ENCODE measurements around the gene GYS2. TPM values are rescaled to one million over a fixed set of nuclear protein-coding genes. Genes with fewer than 3 reads are reported as not detected.

GYS2 gene
- total and polyA plus RNA-seq, 7 experiments from 2014 or later: 0.12 to 0.27 TPM; not detected in 5

DNA sequence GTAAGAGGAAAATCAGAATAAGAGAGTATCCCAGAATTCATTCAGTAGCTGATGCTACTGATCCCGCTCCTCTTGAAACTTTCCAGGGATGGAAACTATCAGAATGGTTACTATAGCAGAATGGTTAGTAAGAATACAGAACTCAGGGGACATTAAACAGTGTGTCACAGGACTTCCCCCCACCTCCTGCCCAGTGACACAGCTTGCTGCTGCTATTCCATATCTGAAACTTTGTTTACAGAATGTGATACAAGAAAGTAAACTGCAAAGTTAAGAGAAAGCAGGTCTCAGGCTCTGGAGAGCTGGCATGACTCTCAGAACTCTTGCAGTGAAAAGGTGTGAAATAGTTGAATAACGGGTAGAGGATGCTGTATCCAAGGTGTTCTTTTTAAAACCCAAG lies 75.2 kb downstream of the GYS2 start:
- POLR2A ChIA-PET: interaction anchor here (1.0 kb wide), 1 partner anchor 13 kb away, joined by 3 read pairs; no protein-coding TSS in a partner anchor
- Mint-ChIP-seq H3K9me3 (peaks cover 0 to 9% (median 2%) of the 10 kb centered on the region in 11 donors), H3K27me3 (peaks cover 18 to 61% (median 43%) of the 10 kb centered on the region in 5 donors), H3K4me3 (no peak overlapping the region), H3K36me3 (peaks cover 0 to 2% (median 0%) of the 10 kb centered on the region in 5 donors), H3K27ac (no peak overlapping the region), H3K4me1 (peaks cover 0 to 13% (median 8%) of the 10 kb centered on the region in 7 donors)
- Histone ChIP-seq H3K9me3 (ENCODE audit: control insufficient read depth in 2 of 3, low read length in 3 of 3) (no peaks in the 10 kb centered on the region), H3K27ac (ENCODE audit: low read depth, low read length) (no peak overlapping the region), H3K36me3 (ENCODE audit: control insufficient read depth in 2 of 3, insufficient read depth in 3 of 3, low read length in 3 of 3) (no peaks in the 10 kb centered on the region), H3K4me1 (ENCODE audit: control insufficient read depth in 2 of 2, insufficient read depth in 2 of 2, low read length in 2 of 2) (peaks cover 0 to 3% of the 10 kb centered on the region in 2 donors), H3K27me3 (ENCODE audit: control insufficient read depth in 2 of 2, insufficient read depth in 2 of 2, low read length in 2 of 2) (no peaks in the 10 kb centered on the region), H3K4me3 (ENCODE audit: low read length) (no peak overlapping the region)
- intact Hi-C loops (cut with micrococcal nuclease): loop anchor here in 1 of 2 donors (5.0 kb wide), 2 partner anchors 128 to 232 kb away; partner anchors contain the start of gene LDHB
- CTCF ChIA-PET: no interaction called here
- no peak for ATAC-seq
- no peak for DNase-seq

DNA sequence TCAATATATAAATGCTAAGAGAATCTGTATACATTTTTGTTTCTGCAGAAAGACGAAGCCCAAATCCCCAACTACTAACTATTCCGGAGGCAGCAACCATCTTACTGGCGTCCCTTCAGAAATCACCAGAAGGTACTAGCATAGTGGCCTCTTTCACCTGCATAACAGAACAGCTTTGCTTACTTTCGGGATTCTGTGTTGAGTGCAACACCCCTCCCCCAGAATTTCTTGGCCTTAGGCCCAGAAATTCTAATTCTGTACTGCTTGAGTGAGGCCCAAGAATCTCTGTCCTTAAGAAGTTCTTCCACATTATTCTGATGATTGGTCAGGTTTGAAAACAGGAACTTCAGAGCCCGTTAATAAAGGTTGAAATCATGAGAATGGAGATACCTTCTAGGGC lies 75.7 kb downstream of the GYS2 start:
- DNase-seq (no peak), ATAC-seq (no peak)
- H3K27ac Mint-ChIP-seq: peak overlapping the region in 1 of 9 donors; percentile 61
- no peak overlapping the region for H3K27ac ChIP-seq (ENCODE audit: low read depth, low read length)
- H3K36me3 ChIP-seq (ENCODE audit: control insufficient read depth in 2 of 3, insufficient read depth in 3 of 3, low read length in 3 of 3): no peaks in the 10 kb centered on the region
- no peaks in the 10 kb centered on the region for H3K9me3 ChIP-seq (ENCODE audit: control insufficient read depth in 2 of 3, low read length in 3 of 3)
- CTCF ChIA-PET: no interaction called here
- peaks cover 18 to 61% (median 43%) of the 10 kb centered on the region in 5 donors for H3K27me3 Mint-ChIP-seq
- peak overlapping the region in 6 of 10 donors; percentile 55 to 81 (median 72) for H3K4me3 Mint-ChIP-seq
- peaks cover 0 to 12% (median 4%) of the 10 kb centered on the region in 11 donors for H3K9me3 Mint-ChIP-seq
- no peaks in the 10 kb centered on the region for H3K27me3 ChIP-seq (ENCODE audit: control insufficient read depth in 2 of 2, insufficient read depth in 2 of 2, low read length in 2 of 2)
- peaks cover 0 to 4% (median 0%) of the 10 kb centered on the region in 5 donors for H3K36me3 Mint-ChIP-seq
- H3K4me1 Mint-ChIP-seq: peaks cover 0 to 13% (median 8%) of the 10 kb centered on the region in 7 donors
- no peak overlapping the region for H3K4me3 ChIP-seq (ENCODE audit: low read length)
- intact Hi-C loops (cut with micrococcal nuclease): loop anchor here in 1 of 2 donors (1.0 to 5.0 kb wide), 3 partner anchors 28 to 232 kb away; partner anchors contain the start of genes GOLT1B, LDHB and RECQL
- H3K4me1 ChIP-seq (ENCODE audit: control insufficient read depth in 2 of 2, insufficient read depth in 2 of 2, low read length in 2 of 2): peaks cover 0 to 3% of the 10 kb centered on the region in 2 donors
- POLR2A ChIA-PET: no interaction called here

- no peaks in the 10 kb centered on the region for H3K9me3 ChIP-seq (ENCODE audit: control insufficient read depth in 2 of 3, low read length in 3 of 3)
- H3K4me1 ChIP-seq (ENCODE audit: control insufficient read depth in 2 of 2, insufficient read depth in 2 of 2, low read length in 2 of 2): peaks cover 0 to 3% of the 10 kb centered on the region in 2 donors
- POLR2A ChIA-PET: interaction anchor here (0.7 to 1.6 kb wide), 2 partner anchors 26 to 36 kb away, joined by 4 to 6 read pairs; partner anchors contain the start of genes GOLT1B and RECQL
- ATAC-seq (peak; percentile 95), DNase-seq (peak; percentile 33 to 69 (median 61))
- intact Hi-C loops (cut with micrococcal nuclease): loop anchor here (1.0 to 5.0 kb wide), 5 partner anchors 19 to 230 kb away; partner anchors contain the start of genes GOLT1B (in 2 of the 2), RECQL (in 2 of the 2) and LDHB (in 1 of the 2)
- Mint-ChIP-seq H3K27me3 (peaks cover 18 to 54% (median 37%) of the 10 kb centered on the region in 5 donors), H3K9me3 (peaks cover 0 to 12% (median 4%) of the 10 kb centered on the region in 11 donors), H3K36me3 (peaks cover 0 to 4% (median 0%) of the 10 kb centered on the region in 5 donors), H3K4me1 (peaks cover 0 to 13% (median 8%) of the 10 kb centered on the region in 7 donors), H3K4me3 (peak overlapping the region; percentile 69 to 87 (median 80)), H3K27ac (no peak overlapping the region)
- peak overlapping the region; percentile 63 for H3K4me3 ChIP-seq (ENCODE audit: low read length)
- H3K36me3 ChIP-seq (ENCODE audit: control insufficient read depth in 2 of 3, insufficient read depth in 3 of 3, low read length in 3 of 3): no peaks in the 10 kb centered on the region
- CTCF ChIA-PET: no interaction called here
- no peak overlapping the region for H3K27ac ChIP-seq (ENCODE audit: low read depth, low read length)
- no peaks in the 10 kb centered on the region for H3K27me3 ChIP-seq (ENCODE audit: control insufficient read depth in 2 of 2, insufficient read depth in 2 of 2, low read length in 2 of 2)
Observed at GRCh38 chr12:21527451-21528180, 77.0 kb downstream of the GYS2 start.

DNA sequence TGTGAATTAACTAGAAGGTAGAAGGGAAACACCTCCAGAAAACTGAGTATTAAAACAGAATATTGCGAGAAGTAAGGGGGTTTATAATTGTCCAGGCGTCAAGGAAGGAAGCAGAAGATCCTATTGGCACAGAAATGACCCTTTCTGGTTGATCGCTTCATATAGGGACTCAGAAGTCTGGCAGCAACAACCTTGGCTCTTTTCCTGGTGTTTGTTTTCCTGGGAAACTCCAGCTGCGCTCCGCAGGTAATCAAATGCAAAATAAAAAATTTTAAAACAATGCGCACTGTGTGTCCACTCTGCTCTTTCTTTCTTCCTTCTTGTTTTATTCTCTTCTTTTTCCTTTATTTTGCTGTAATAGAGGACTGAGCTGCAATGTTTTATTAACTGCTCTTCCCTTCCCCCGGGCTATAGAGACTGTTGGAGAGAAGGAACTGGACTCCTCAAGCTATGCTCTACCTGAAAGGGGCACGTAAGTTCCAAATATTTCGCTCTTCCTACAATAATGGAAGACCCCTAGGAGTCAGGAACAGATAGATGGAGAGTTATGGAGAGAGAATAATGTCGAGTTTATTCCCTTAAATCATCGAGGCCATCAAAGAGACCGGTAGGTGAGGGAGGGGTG lies 77.8 kb downstream of the GYS2 start:
- POLR2A ChIA-PET: interaction anchor here (0.7 to 1.6 kb wide), 3 partner anchors 25 to 126 kb away, joined by 3 to 6 read pairs (median 4); partner anchors contain the start of genes GOLT1B and RECQL
- Histone ChIP-seq H3K4me1 (ENCODE audit: control insufficient read depth in 2 of 2, insufficient read depth in 2 of 2, low read length in 2 of 2) (peaks cover 0 to 3% of the 10 kb centered on the region in 2 donors), H3K36me3 (ENCODE audit: control insufficient read depth in 2 of 3, insufficient read depth in 3 of 3, low read length in 3 of 3) (no peaks in the 10 kb centered on the region), H3K9me3 (ENCODE audit: control insufficient read depth in 2 of 3, low read length in 3 of 3) (no peaks in the 10 kb centered on the region), H3K27me3 (ENCODE audit: control insufficient read depth in 2 of 2, insufficient read depth in 2 of 2, low read length in 2 of 2) (no peaks in the 10 kb centered on the region), H3K27ac (ENCODE audit: low read depth, low read length) (no peak overlapping the region), H3K4me3 (ENCODE audit: low read length) (peak overlapping the region; percentile 63)
- H3K36me3 Mint-ChIP-seq: peaks cover 0 to 4% (median 0%) of the 10 kb centered on the region in 5 donors
- peak overlapping the region; percentile 67 to 90 (median 82) for H3K4me3 Mint-ChIP-seq
- peaks cover 18 to 49% (median 32%) of the 10 kb centered on the region in 5 donors for H3K27me3 Mint-ChIP-seq
- H3K27ac Mint-ChIP-seq: peak overlapping the region in 2 of 9 donors; percentile 9 to 57
- ATAC-seq (no peak), DNase-seq (no peak)
- H3K9me3 Mint-ChIP-seq: peaks cover 0 to 12% (median 4%) of the 10 kb centered on the region in 11 donors
- intact Hi-C loops (cut with micrococcal nuclease): loop anchor here (1.0 to 5.0 kb wide), 5 partner anchors 18 to 230 kb away; partner anchors contain the start of genes GOLT1B (in 1 of the 2), LDHB (in 1 of the 2) and RECQL (in 1 of the 2)
- CTCF ChIA-PET: no interaction called here
- H3K4me1 Mint-ChIP-seq: peaks cover 0 to 13% (median 8%) of the 10 kb centered on the region in 7 donors

DNA sequence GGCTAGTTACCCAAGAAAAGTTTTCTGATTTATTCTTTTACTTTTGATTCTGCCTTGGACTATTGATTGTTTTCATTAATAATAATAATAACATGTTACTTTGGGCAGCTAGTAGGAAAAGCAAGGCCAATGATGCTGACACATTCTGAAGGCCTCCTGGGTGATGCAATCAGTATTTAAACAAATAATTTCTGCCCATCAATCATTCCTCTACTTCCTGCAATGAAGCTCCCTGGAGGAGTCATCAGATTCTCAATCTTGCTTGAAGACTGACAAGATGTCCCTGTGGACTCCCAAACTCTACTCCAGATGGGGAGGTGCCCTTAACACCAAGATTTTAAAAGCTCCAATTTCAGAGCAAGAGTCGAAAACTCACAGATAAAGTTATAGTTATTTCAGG lies 78.6 kb downstream of the GYS2 start, which contains the start of gene SPX:
Gene SPX, plus strand, starts transcription at position 244 of the 400 bp plus-strand sequence. CDS start 177 bp downstream, outside the sequence.
- H3K27me3 ChIP-seq (ENCODE audit: control insufficient read depth in 2 of 2, insufficient read depth in 2 of 2, low read length in 2 of 2): no peaks in the 10 kb centered on the region
- Mint-ChIP-seq H3K4me1 (peaks cover 0 to 13% (median 8%) of the 10 kb centered on the region in 7 donors), H3K27ac (peak within 1 kb of the TSS in 2 of 9 donors; percentile 9 to 57), H3K4me3 (peak within 1 kb of the TSS; percentile 67 to 90 (median 82)), H3K27me3 (peaks cover 13 to 44% (median 26%) of the 10 kb centered on the region in 5 donors), H3K9me3 (peaks cover 0 to 12% (median 4%) of the 10 kb centered on the region in 11 donors), H3K36me3 (peaks cover 0 to 4% (median 0%) of the 10 kb centered on the region in 5 donors)
- POLR2A ChIA-PET: interaction anchor here (0.6 to 0.8 kb wide), 2 partner anchors 126 to 1104 kb away, joined by 3 read pairs; no protein-coding TSS in a partner anchor
- ATAC-seq (no peak), DNase-seq (no peak)
- CTCF ChIA-PET: no interaction called here
- intact Hi-C loops (cut with micrococcal nuclease): loop anchor here (2.0 to 5.0 kb wide), 4 partner anchors 17 to 229 kb away; partner anchors contain the start of gene LDHB (in 1 of the 2)
- H3K9me3 ChIP-seq (ENCODE audit: control insufficient read depth in 2 of 3, low read length in 3 of 3): no peaks in the 10 kb centered on the region
- H3K4me1 ChIP-seq (ENCODE audit: control insufficient read depth in 2 of 2, insufficient read depth in 2 of 2, low read length in 2 of 2): peaks cover 0 to 3% of the 10 kb centered on the region in 2 donors
- peak within 1 kb of the TSS; percentile 63 for H3K4me3 ChIP-seq (ENCODE audit: low read length)
- no peaks in the 10 kb centered on the region for H3K36me3 ChIP-seq (ENCODE audit: control insufficient read depth in 2 of 3, insufficient read depth in 3 of 3, low read length in 3 of 3)
- H3K27ac ChIP-seq (ENCODE audit: low read depth, low read length): no peak within 1 kb of the TSS

DNA sequence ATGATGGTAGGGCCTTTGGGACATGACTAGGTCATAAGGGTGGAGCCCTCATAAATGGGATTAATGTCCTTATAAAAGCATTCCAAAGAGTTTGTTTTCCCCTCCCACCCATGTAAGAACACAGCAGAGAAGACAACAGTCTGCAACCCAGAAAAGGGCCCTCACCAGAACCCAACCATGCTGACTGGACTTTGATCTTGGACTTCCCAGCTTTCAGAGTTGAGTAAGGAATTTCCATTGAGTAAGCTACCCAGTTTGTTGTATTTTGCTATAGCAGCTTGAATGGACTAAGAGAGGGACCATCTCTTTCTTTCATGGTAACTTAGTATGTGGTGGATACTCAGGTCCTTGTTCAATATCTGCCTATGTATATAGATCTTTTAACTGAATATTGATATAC lies 81.5 kb downstream of the GYS2 start:
- no peak for DNase-seq

More for the DNA sequence above, 81.5 kb downstream of the GYS2 start:
- Histone ChIP-seq H3K4me1 (ENCODE audit: control insufficient read depth in 2 of 2, insufficient read depth in 2 of 2, low read length in 2 of 2) (peaks cover 0 to 3% of the 10 kb centered on the region in 2 donors), H3K27ac (ENCODE audit: low read depth, low read length) (no peak overlapping the region), H3K36me3 (ENCODE audit: control insufficient read depth in 2 of 3, insufficient read depth in 3 of 3, low read length in 3 of 3) (no peaks in the 10 kb centered on the region), H3K9me3 (ENCODE audit: control insufficient read depth in 2 of 3, low read length in 3 of 3) (no peaks in the 10 kb centered on the region), H3K27me3 (ENCODE audit: control insufficient read depth in 2 of 2, insufficient read depth in 2 of 2, low read length in 2 of 2) (no peaks in the 10 kb centered on the region), H3K4me3 (ENCODE audit: low read length) (no peak overlapping the region)
- H3K4me3 Mint-ChIP-seq: no peak overlapping the region
- H3K9me3 Mint-ChIP-seq: peaks cover 0 to 12% (median 4%) of the 10 kb centered on the region in 11 donors
- ChIA-PET POLR2A (no interaction called here), CTCF (no interaction called here)
- peaks cover 4 to 22% (median 5%) of the 10 kb centered on the region in 5 donors for H3K27me3 Mint-ChIP-seq
- peaks cover 0 to 7% (median 4%) of the 10 kb centered on the region in 5 donors for H3K36me3 Mint-ChIP-seq
- no peak for ATAC-seq
- peaks cover 0 to 7% (median 6%) of the 10 kb centered on the region in 7 donors for H3K4me1 Mint-ChIP-seq
- H3K27ac Mint-ChIP-seq: no peak overlapping the region
- intact Hi-C loops (cut with micrococcal nuclease): no loop called here

Data from naive thymus-derived CD4-positive, alpha-beta T cell (primary cell).